Liver (tissue), 9 donors: ENCODE data around the gene EVA1C. TPM values are rescaled to one million over a fixed set of nuclear protein-coding genes. Genes with fewer than 3 reads are reported as not detected.

Experiments
- DNase-seq: peaks from one replicate; pipeline ENCODE4 v3.0.0-alpha.2; 2017; ENCODE audit warnings: low spot score
- H3K27ac ChIP-seq, 2 donors: one replicate each; pipeline ENCODE4 v1.7.0; 2013; ENCODE audit warnings: inconsistent platforms in 2 of 2, low read length in 2 of 2, control low read depth in 1 of 2, low read depth in 1 of 2, mild to moderate bottlenecking in 1 of 2
- H3K27me3 ChIP-seq, 4 donors: one replicate each; pipeline versions ENCODE4 v1.6.1 to v1.7.0; 2013; ENCODE audit warnings: low read length in 3 of 4, inconsistent platforms in 1 of 4, mild to moderate bottlenecking in 1 of 4, moderate library complexity in 1 of 4; ENCODE audit not compliant: control insufficient read depth in 4 of 4, insufficient read depth in 4 of 4
- H3K36me3 ChIP-seq, 4 donors: one replicate each; pipeline versions ENCODE4 v1.6.1 to v1.7.0; 2013; ENCODE audit warnings: low read length in 3 of 4, mild to moderate bottlenecking in 3 of 4, low read depth in 1 of 4, moderate library complexity in 1 of 4; ENCODE audit not compliant: control insufficient read depth in 4 of 4, insufficient read depth in 3 of 4
- H3K4me1 ChIP-seq, 4 donors: one replicate each; pipeline versions ENCODE4 v1.6.1 to v1.7.0; 2013; ENCODE audit warnings: low read length in 3 of 4, mild to moderate bottlenecking in 3 of 4, moderate library complexity in 1 of 4; ENCODE audit not compliant: control insufficient read depth in 4 of 4, insufficient read depth in 4 of 4
- H3K4me3 ChIP-seq, 3 donors: one replicate each; pipeline versions ENCODE4 v1.6.1 to v1.7.0; 2013; ENCODE audit warnings: low read length in 3 of 3, control low read depth in 1 of 3, low read depth in 1 of 3, mild to moderate bottlenecking in 1 of 3
- H3K9ac ChIP-seq, 2 donors: one replicate each; pipeline ENCODE4 v1.7.0; 2013; ENCODE audit warnings: low read length in 2 of 2, mild to moderate bottlenecking in 2 of 2, moderate library complexity in 2 of 2, control low read depth in 1 of 2, low read depth in 1 of 2
- H3K9me3 ChIP-seq, 4 donors: one replicate each; pipeline versions ENCODE4 v1.6.1 to v1.7.0; 2013; ENCODE audit warnings: low read length in 3 of 4; ENCODE audit not compliant: control insufficient read depth in 4 of 4
- ATF3 ChIP-seq: IDR thresholded peaks from 2 replicates; pipeline ENCODE4 v1.6.1; 2016; ENCODE audit warnings: antibody characterized with exemption
- EGR1 ChIP-seq, 2 donors: IDR thresholded peaks; 2 replicates each; pipeline ENCODE4 v1.6.1; 2016 to 2018; ENCODE audit warnings: antibody characterized with exemption in 2 of 2, low read depth in 2 of 2
- FOXA1 ChIP-seq: IDR thresholded peaks from 2 replicates; pipeline ENCODE4 v1.6.1; 2016; ENCODE audit warnings: antibody characterized with exemption
- FOXA2 ChIP-seq: IDR thresholded peaks from 2 replicates; pipeline ENCODE4 v1.6.1; 2016; ENCODE audit warnings: antibody characterized with exemption
- GABPA ChIP-seq, 2 donors: IDR thresholded peaks in 1 of 2; conservative IDR thresholded peaks in 1 of 2; 2 replicates each; pipeline ENCODE4 v1.6.1; 2016; ENCODE audit warnings: antibody characterized with exemption in 2 of 2, mild to moderate bottlenecking in 1 of 2, moderate library complexity in 1 of 2
- HNF4A ChIP-seq, 2 donors: conservative IDR thresholded peaks; 2 replicates each; pipeline ENCODE4 v1.6.1; 2016; ENCODE audit warnings: antibody characterized with exemption in 2 of 2, mild to moderate bottlenecking in 2 of 2
- HNF4G ChIP-seq: IDR thresholded peaks from 2 replicates; pipeline ENCODE4 v1.6.1; 2016; ENCODE audit warnings: antibody characterized with exemption
- JUND ChIP-seq, 2 donors: IDR thresholded peaks; 2 replicates each; pipeline ENCODE4 v1.6.1; 2016; ENCODE audit warnings: antibody characterized with exemption in 2 of 2
- NR2F2 ChIP-seq: IDR thresholded peaks from 2 replicates; pipeline ENCODE4 v1.6.1; 2016; ENCODE audit warnings: antibody characterized with exemption
- RAD21 ChIP-seq, 2 donors: IDR thresholded peaks; 2 replicates each; pipeline ENCODE4 v1.6.1; 2016; ENCODE audit warnings: antibody characterized with exemption in 2 of 2, mild to moderate bottlenecking in 2 of 2
- REST ChIP-seq: IDR thresholded peaks from 2 replicates; pipeline ENCODE4 v1.6.1; 2016; ENCODE audit warnings: antibody characterized with exemption, mild to moderate bottlenecking
- RXRA ChIP-seq, 2 donors: IDR thresholded peaks; 2 replicates each; pipeline ENCODE4 v1.6.1; 2017 to 2018; ENCODE audit warnings: antibody characterized with exemption in 2 of 2, mild to moderate bottlenecking in 1 of 2
- SP1 ChIP-seq: IDR thresholded peaks from 2 replicates; pipeline ENCODE4 v1.6.1; 2018; ENCODE audit warnings: antibody characterized with exemption, mild to moderate bottlenecking
- TAF1 ChIP-seq: conservative IDR thresholded peaks from 2 replicates; pipeline ENCODE4 v1.6.1; 2016; ENCODE audit warnings: antibody characterized with exemption, mild to moderate bottlenecking
- YY1 ChIP-seq: IDR thresholded peaks from 2 replicates; pipeline ENCODE4 v1.6.1; 2016; ENCODE audit warnings: antibody characterized with exemption, mild to moderate bottlenecking
- ZBTB33 ChIP-seq: IDR thresholded peaks from 2 replicates; pipeline ENCODE4 v1.6.1; 2016; ENCODE audit warnings: antibody characterized with exemption
- WGBS: extraction: QIAGEN DNeasy Blood & Tissue Kit; methylation state at CpG from one replicate; pipeline ENCODE4 v1.1.7; 2013; 5-methylcytosine and 5-hydroxymethylcytosine counted together
- polyA plus RNA-seq, 2 donors: library from polyadenylated mRNA; stranded (reverse) in 1 of 2; unstranded in 1 of 2; fragments of 200-250 nt in 1 of 2; fragments of >200 nt in 1 of 2; fragmentation: Nextera tagmentation in 1 of 2; extraction: Ambion mirVana in 1 of 2; gene quantifications; one replicate each; pipeline versions ENCODE4 v1.2.1 to v1.2.3, GENCODE V29; 2013 to 2015
- total RNA-seq, 2 donors: library from RNA; depleted of rRNA; stranded (reverse); fragments of >200 nt; gene quantifications; one replicate each; pipeline ENCODE4 v1.2.3, GENCODE V29; 2014
- TF ChIP-seq, protein P1 (sequence below): fragments of 150-350 bp; IDR thresholded peaks from 2 replicates; pipeline ENCODE4 v1.5.1; 2017; ENCODE audit warnings: improper control_type of control experiment, low read depth, low read length; ENCODE audit not compliant: missing input control
- TF ChIP-seq, protein P2 (sequence below): IDR thresholded peaks from 2 replicates; pipeline ENCODE4 v1.6.1; 2016; ENCODE audit warnings: antibody characterized with exemption
- donor health status: healthy.
- donor health status: healthy.
- donor health status: healthy.
- donor health status: healthy.
- donor health status: healthy.

EVA1C gene
- total and polyA plus RNA-seq, 4 donors: 0.47 to 3.3 (median 2.4) TPM

DNA sequence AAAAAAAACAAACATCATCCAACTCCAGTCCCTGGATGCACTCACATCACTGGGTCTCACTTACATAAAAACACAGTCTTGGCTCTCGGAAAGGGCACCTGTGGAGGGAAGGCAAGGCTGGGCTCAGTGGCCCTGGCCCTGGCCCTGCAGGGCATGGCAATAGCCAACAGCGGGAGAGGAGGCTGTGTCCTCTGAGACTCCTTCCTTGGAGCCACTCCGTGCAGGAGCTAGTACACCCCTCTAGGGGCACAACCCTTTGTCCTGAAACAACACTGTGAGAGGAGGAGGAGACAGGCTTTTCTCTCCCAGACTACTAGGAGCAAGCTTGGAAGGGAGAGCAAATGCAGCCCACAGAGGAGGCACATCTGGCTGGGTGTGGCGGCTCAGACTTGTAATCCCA is 47.7 kb upstream of the EVA1C start:
- Histone ChIP-seq H3K27me3 (no peaks in the 10 kb centered on the region), H3K27ac (no peak overlapping the region), H3K4me1 (no peaks in the 10 kb centered on the region), H3K9me3 (no peaks in the 10 kb centered on the region), H3K36me3 (peaks cover 20 to 83% (median 44%) of the 10 kb centered on the region in 4 donors), H3K4me3 (no peak overlapping the region), H3K9ac (no peak overlapping the region)
- DNase-seq: no peak
- 93% methylated on average over 4 of the region's 4 CpGs for whole genome bisulfite sequencing
- TF ChIP-seq SP1 (no peak), ATF3 (no peak), EGR1 (IDR thresholded peaks at IDR 0.05; ENCODE audit: low read depth in 2 of 2) (no peak), JUND (IDR thresholded peaks at IDR 0.05) (no peak), FOXA2 (no peak), YY1 (no peak), REST (no peak), GABPA (IDR thresholded peaks at IDR 0.05 in 1 of 2, conservative IDR thresholded peaks at IDR 0.05 in 1 of 2) (no peak), HNF4G (no peak), NR2F2 (no peak), RAD21 (IDR thresholded peaks at IDR 0.05) (no peak), RXRA (IDR thresholded peaks at IDR 0.05) (no peak), TAF1 (no peak), FOXA1 (no peak), HNF4A (conservative IDR thresholded peaks at IDR 0.05) (no peak), ZBTB33 (no peak)
- TF ChIP-seq, protein P1, sequence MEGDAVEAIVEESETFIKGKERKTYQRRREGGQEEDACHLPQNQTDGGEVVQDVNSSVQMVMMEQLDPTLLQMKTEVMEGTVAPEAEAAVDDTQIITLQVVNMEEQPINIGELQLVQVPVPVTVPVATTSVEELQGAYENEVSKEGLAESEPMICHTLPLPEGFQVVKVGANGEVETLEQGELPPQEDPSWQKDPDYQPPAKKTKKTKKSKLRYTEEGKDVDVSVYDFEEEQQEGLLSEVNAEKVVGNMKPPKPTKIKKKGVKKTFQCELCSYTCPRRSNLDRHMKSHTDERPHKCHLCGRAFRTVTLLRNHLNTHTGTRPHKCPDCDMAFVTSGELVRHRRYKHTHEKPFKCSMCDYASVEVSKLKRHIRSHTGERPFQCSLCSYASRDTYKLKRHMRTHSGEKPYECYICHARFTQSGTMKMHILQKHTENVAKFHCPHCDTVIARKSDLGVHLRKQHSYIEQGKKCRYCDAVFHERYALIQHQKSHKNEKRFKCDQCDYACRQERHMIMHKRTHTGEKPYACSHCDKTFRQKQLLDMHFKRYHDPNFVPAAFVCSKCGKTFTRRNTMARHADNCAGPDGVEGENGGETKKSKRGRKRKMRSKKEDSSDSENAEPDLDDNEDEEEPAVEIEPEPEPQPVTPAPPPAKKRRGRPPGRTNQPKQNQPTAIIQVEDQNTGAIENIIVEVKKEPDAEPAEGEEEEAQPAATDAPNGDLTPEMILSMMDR: no peak
- TF ChIP-seq, protein P2, sequence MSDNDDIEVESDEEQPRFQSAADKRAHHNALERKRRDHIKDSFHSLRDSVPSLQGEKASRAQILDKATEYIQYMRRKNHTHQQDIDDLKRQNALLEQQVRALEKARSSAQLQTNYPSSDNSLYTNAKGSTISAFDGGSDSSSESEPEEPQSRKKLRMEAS: no peak

DNA sequence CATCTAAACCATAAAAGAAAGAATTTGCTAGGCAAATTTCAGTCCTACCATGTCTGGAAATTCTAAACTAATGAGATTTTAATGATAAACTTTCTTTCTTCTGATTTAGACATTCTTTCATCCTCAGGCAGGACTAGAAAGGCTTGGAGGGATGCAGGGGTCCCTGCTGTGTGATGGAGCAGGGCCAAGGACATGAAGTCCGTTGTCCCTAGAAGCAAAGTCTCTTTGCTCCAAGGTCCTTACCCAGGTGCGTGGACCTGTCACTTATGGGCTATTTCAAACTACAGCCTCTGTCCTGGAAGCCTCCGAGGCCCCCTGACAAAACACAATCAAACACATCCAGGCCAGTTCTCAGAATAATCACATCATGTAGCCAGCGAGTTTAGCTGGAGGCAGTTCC is 46.3 kb upstream of the EVA1C start:
- no peak for DNase-seq
- Histone ChIP-seq H3K4me3 (no peak overlapping the region), H3K27me3 (no peaks in the 10 kb centered on the region), H3K27ac (no peak overlapping the region), H3K36me3 (peaks cover 20 to 80% (median 38%) of the 10 kb centered on the region in 4 donors), H3K9ac (no peak overlapping the region), H3K9me3 (no peaks in the 10 kb centered on the region), H3K4me1 (no peaks in the 10 kb centered on the region)
- TF ChIP-seq RXRA (IDR thresholded peaks at IDR 0.05) (no peak), ATF3 (no peak), ZBTB33 (no peak), JUND (IDR thresholded peaks at IDR 0.05) (no peak), HNF4A (conservative IDR thresholded peaks at IDR 0.05) (no peak), FOXA1 (no peak), TAF1 (no peak), YY1 (no peak), HNF4G (no peak)
- TF ChIP-seq, protein P1: no peak
- TF ChIP-seq, protein P2: no peak
- 93% methylated on average over 4 of the region's 4 CpGs for WGBS
